Ovary (tissue), 9 donors: Measurements from ENCODE around the gene SLC12A6. TPM values are rescaled to one million over a fixed set of nuclear protein-coding genes. Genes with fewer than 3 reads are reported as not detected.
"Not testable (repeated sequence)": the region's sequence is repeated elsewhere in the genome, so short reads cannot be mapped to it uniquely, and the experiment has no call there.

Experiments used
- DNase-seq, 5 donors: peaks; one replicate each; pipeline ENCODE4 v3.0.0-alpha.2; 2019 to 2020
- H3K27ac ChIP-seq, 2 donors: fragments of 200-600 bp; one replicate each; pipeline versions ENCODE4 v1.5.1 to v1.8.0; 2019 to 2022
- H3K27me3 ChIP-seq: fragments of 200-600 bp; one replicate; pipeline ENCODE4 v1.8.0; 2022
- H3K36me3 ChIP-seq: fragments of 200-600 bp; sonication (generic); one replicate; pipeline ENCODE4 v1.5.1; 2019
- H3K4me1 ChIP-seq: one replicate; pipeline ENCODE4 v1.8.1; 2013; ENCODE audit warnings: mild to moderate bottlenecking, moderate library complexity; ENCODE audit not compliant: insufficient read depth
- H3K4me3 ChIP-seq: fragments of 200-600 bp; sonication (generic); one replicate; pipeline ENCODE4 v1.5.1; 2017
- H3K9me3 ChIP-seq, 2 donors: fragments of 200-600 bp in 1 of 2; sonication (generic) in 1 of 2; one replicate each; pipeline versions ENCODE4 v1.5.1 to v1.8.1; 2013 to 2019; ENCODE audit warnings: mild to moderate bottlenecking in 1 of 2, moderate library complexity in 1 of 2
- EP300 ChIP-seq: sonication (generic); formaldehyde crosslinking; IDR thresholded peaks from one replicate; pipeline ENCODE4 v1.6.1; 2017; ENCODE audit warnings: antibody characterized with exemption
- POLR2A ChIP-seq: fragments of 450-650 bp; IDR thresholded peaks from one replicate; pipeline ENCODE4 v1.6.1; 2017; ENCODE audit warnings: antibody characterized with exemption, mild to moderate bottlenecking, moderate library complexity
- WGBS, 3 donors: extraction: QIAGEN DNeasy Blood & Tissue Kit in 1 of 3; methylation state at CpG; one replicate each; pipeline versions ENCODE4 v1.1.5 to v1.1.7; 2013 to 2017; 5-methylcytosine and 5-hydroxymethylcytosine counted together
- intact Hi-C, 4 donors: fragments of 100-400 bp; cut with DNase I; formaldehyde crosslinking; loops; one replicate each; pipeline versions ENCODE4 v1.11.0 to v1.15.1; 2022 to 2023
- polyA plus RNA-seq, 2 donors: library from polyadenylated mRNA; stranded (reverse); fragments of 200-250 nt in 1 of 2; fragments of 350-450 nt in 1 of 2; fragmentation: Illumina TruSeq in 1 of 2; extraction: RNeasy Lipid Tissue Mini Kit (QIAGEN cat#74804) in 1 of 2; gene quantifications; one replicate each; pipeline ENCODE4 v1.2.3, GENCODE V29; 2013 to 2014
- total RNA-seq, 7 donors: library from RNA; depleted of rRNA in 2 of 7; stranded (reverse); fragments of >200 nt in 2 of 7; fragmentation: NEBNext Ultra II Directional in 3 of 7; extraction: Animal tissue kit (Norgen Biotek cat#: 25700) in 3 of 7; gene quantifications; one replicate each; pipeline versions ENCODE4 v1.1.0 to v1.2.4, GENCODE V29; 2016 to 2023
- TF ChIP-seq, protein P1 (sequence below), 3 donors: fragments of 450-650 bp in 2 of 3; fragments of 200-600 bp in 1 of 3; IDR thresholded peaks; one replicate each; pipeline versions ENCODE4 v1.5.1 to v1.8.0; 2016 to 2022; ENCODE audit warnings: antibody characterized with exemption in 3 of 3, mild to moderate bottlenecking in 1 of 3
- donor health status: DM: no; HTN: no; CAD: no; lungs with moderate emphysema.
- donor health status: DM: no; HTN: no; CAD: no.
- donor health status: Bipolar disorder and iron deficiency.
- donor health status: DM: yes; HTN: yes; CAD: no.
- donor health status: DM: no; HTN: no; CAD: no.
- donor health status: DM: yes; HTN: yes; CAD: no.

The SLC12A6 gene
- total and polyA plus RNA-seq, 9 donors, result 6.9 to 19.7 (median 11.4) TPM

GRCh38 chr15:34355241-34355640 is 17.7 kb upstream of the SLC12A6 start:
- no peak overlapping the region for H3K4me3 ChIP-seq
- H3K4me1 ChIP-seq, result no peaks in the 10 kb centered on the region
- intact Hi-C loops, result loop anchor here in 1 of 4 donors (10.0 kb wide), 1 partner anchor 100 kb away; no protein-coding TSS in a partner anchor
- DNase-seq, result no peak
- no peaks in the 10 kb centered on the region for H3K36me3 ChIP-seq
- no peak overlapping the region for H3K27ac ChIP-seq
- H3K27me3 ChIP-seq, result no peaks in the 10 kb centered on the region
- TF ChIP-seq, protein P1, sequence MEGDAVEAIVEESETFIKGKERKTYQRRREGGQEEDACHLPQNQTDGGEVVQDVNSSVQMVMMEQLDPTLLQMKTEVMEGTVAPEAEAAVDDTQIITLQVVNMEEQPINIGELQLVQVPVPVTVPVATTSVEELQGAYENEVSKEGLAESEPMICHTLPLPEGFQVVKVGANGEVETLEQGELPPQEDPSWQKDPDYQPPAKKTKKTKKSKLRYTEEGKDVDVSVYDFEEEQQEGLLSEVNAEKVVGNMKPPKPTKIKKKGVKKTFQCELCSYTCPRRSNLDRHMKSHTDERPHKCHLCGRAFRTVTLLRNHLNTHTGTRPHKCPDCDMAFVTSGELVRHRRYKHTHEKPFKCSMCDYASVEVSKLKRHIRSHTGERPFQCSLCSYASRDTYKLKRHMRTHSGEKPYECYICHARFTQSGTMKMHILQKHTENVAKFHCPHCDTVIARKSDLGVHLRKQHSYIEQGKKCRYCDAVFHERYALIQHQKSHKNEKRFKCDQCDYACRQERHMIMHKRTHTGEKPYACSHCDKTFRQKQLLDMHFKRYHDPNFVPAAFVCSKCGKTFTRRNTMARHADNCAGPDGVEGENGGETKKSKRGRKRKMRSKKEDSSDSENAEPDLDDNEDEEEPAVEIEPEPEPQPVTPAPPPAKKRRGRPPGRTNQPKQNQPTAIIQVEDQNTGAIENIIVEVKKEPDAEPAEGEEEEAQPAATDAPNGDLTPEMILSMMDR (IDR thresholded peaks at IDR 0.05), result no peak
- TF ChIP-seq EP300 (no peak), POLR2A (no peak)
- no peaks in the 10 kb centered on the region for H3K9me3 ChIP-seq
- WGBS, 3 donors, result 86 to 91% (median 87%) methylated on average over 9 of the region's 9 CpGs

GRCh38 chr15:34354286-34354685 is 16.7 kb upstream of the SLC12A6 start:
- Histone ChIP-seq H3K36me3 (no peaks in the 10 kb centered on the region), H3K27me3 (no peaks in the 10 kb centered on the region), H3K9me3 (no peaks in the 10 kb centered on the region), H3K4me3 (no peak overlapping the region), H3K4me1 (no peaks in the 10 kb centered on the region), H3K27ac (no peak overlapping the region)
- no peak for TF ChIP-seq POLR2A
- TF ChIP-seq, protein P1 (IDR thresholded peaks at IDR 0.05), result no peak
- TF ChIP-seq EP300, result no peak
- DNase-seq, result no peak
- intact Hi-C loops, result loop anchor here in 1 of 4 donors (10.0 kb wide), 1 partner anchor 99 kb away; no protein-coding TSS in a partner anchor
- WGBS, 3 donors, result 94 to 95% (median 94%) methylated on average over 7 of the region's 7 CpGs

GRCh38 chr15:34353627-34354026 is 16.0 kb upstream of the SLC12A6 start:
- intact Hi-C loops, result loop anchor here in 1 of 4 donors (10.0 kb wide), 1 partner anchor 99 kb away; no protein-coding TSS in a partner anchor
- H3K9me3 ChIP-seq, result no peaks in the 10 kb centered on the region
- no peak for TF ChIP-seq POLR2A
- TF ChIP-seq, protein P1 (IDR thresholded peaks at IDR 0.05), result no peak
- TF ChIP-seq EP300, result no peak
- H3K4me3 ChIP-seq, result no peak overlapping the region
- no peak for DNase-seq
- no peaks in the 10 kb centered on the region for H3K36me3 ChIP-seq
- no peaks in the 10 kb centered on the region for H3K4me1 ChIP-seq
- WGBS, 3 donors, result 51 to 75% (median 55%) methylated on average over 2 of the region's 2 CpGs
- no peaks in the 10 kb centered on the region for H3K27me3 ChIP-seq
- no peak overlapping the region for H3K27ac ChIP-seq

- H3K36me3 ChIP-seq, H3K4me1 ChIP-seq, DNase-seq, H3K4me3 ChIP-seq, H3K27me3 ChIP-seq, H3K9me3 ChIP-seq, H3K27ac ChIP-seq: not testable (repeated sequence)
- intact Hi-C loops, result loop anchor here in 1 of 4 donors (10.0 kb wide), 1 partner anchor 98 kb away; no protein-coding TSS in a partner anchor
- 86 to 97% (median 94%) methylated on average over 12 of the region's 12 CpGs for WGBS, 3 donors
These were observed 15.4 kb upstream of the SLC12A6 start for GRCh38 chr15:34352996-34353395.

DNA sequence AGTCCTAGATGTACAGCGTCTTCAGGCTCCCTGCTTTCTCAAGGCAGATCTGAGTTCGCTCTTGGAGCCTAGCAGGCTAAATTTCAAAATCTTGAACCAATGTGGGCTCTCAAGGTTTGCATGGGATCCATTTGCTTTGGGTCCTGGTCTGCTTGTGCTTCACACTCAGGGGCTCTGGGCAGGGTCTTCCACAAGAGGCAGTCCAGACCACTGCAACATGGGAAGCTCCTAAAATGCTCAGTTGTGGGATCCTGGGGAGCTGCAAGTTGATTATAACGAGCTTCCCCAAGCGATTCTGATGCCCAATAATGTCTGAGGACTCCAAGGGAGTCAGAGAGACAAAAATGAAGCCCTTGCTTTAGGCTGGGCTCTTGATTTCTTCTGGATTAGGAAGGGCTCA is 12.2 kb upstream of the SLC12A6 start:
- 67 to 71% (median 70%) methylated on average over 4 of the region's 4 CpGs for WGBS, 3 donors
- intact Hi-C loops, result loop anchor here in 2 of 4 donors (5.0 to 10.0 kb wide), 3 partner anchors 95 to 1178 kb away; partner anchors contain the start of gene GOLGA8B (in 1 of the 2)
- H3K27me3 ChIP-seq, result no peaks in the 10 kb centered on the region
- no peak for DNase-seq
- H3K9me3 ChIP-seq, result no peaks in the 10 kb centered on the region
- TF ChIP-seq POLR2A, result no peak
- TF ChIP-seq EP300, result no peak
- TF ChIP-seq, protein P1 (IDR thresholded peaks at IDR 0.05), result no peak
- H3K4me3 ChIP-seq, result no peak overlapping the region
- H3K36me3 ChIP-seq, result no peaks in the 10 kb centered on the region
- no peaks in the 10 kb centered on the region for H3K4me1 ChIP-seq
- no peak overlapping the region for H3K27ac ChIP-seq
